NCI-H2107 treated with DMSO at 0.1 percent for 48 hours (cell line): Measurements from ENCODE around the gene ZKSCAN5.
"Not testable (repeated sequence)": the region's sequence is repeated elsewhere in the genome, so short reads cannot be mapped to it uniquely, and the experiment has no call there.

ENCODE experiments used
- DNase-seq: peaks from one replicate; lab custom pipeline; 2025; ENCODE audit not compliant: unreplicated experiment; lab: John Stamatoyannopoulos, UW

The ZKSCAN5 gene

DNA sequence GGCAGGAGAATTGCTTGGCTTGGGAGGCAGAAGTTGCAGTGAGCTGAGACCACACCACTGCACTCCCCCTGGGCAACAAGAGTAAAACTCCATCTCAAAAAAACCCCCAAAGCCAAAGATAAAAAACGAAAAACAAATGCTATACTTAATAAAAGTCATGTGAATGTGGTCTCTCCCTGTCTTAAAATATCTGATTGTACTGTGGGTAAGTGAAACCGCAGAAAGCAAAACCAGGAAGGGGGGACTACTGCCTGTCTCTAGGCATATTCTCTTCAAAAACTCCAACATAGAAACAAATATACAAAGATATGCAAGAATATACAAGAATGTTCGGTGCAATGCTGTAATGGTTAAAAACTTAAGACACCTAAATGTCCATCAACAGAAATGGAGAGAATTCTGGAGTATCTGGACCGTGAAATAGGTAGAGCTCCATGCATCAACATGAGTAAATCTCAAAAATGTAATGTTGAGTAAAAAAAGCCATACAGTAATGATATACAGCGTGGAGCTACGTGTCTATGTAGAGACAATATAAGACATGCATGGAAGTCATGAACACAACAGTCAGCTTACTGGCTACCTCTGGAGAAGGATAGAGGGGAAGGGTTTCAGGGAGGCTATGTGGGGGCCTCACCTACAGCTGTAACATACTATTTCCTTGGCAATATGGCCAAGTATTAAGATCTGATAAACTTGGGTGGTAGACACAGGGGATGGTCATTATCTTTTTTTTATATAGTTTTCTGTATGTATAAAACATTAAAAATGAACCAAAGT, 6.5 kb upstream of the ZKSCAN5 start:
- no peak for DNase-seq

DNA sequence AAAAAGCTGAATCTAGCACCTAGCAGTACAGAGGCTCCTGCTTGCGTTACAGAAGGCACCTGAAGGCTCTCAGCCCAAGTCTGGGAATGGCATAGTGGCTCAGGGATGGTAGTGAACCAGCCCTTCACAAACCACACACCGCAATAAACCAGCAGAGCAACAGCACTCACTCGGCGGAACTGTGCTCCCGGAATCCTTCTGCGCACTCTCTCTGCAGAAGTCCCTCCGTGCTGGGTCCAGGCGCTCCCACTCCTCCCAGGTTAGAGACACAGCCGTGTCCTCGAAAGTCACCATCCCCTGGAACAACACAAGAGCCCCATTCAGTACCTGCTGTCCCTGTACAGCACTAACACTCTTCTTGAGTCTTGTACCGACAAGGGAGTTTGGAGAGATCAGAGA, 5.9 kb upstream of the ZKSCAN5 start:
- no peak for DNase-seq

DNA sequence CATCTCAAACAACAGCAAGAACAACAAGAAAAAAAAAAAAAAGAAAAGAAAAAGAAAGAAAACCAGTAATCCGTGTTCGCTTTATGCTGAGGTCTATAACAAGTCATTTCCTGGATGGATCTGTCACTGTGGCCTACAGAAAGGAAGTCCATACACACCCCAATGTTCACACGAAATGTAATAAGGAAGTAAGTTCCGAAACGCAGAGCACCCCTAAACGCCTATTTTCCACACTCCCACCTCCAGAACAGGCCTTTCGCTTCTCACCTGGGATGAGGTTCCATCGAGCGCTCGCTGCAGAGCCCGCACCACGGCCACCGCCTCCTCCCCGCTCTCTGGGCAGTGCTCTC, 5.1 kb upstream of the ZKSCAN5 start:
- DNase-seq, result no peak

DNA sequence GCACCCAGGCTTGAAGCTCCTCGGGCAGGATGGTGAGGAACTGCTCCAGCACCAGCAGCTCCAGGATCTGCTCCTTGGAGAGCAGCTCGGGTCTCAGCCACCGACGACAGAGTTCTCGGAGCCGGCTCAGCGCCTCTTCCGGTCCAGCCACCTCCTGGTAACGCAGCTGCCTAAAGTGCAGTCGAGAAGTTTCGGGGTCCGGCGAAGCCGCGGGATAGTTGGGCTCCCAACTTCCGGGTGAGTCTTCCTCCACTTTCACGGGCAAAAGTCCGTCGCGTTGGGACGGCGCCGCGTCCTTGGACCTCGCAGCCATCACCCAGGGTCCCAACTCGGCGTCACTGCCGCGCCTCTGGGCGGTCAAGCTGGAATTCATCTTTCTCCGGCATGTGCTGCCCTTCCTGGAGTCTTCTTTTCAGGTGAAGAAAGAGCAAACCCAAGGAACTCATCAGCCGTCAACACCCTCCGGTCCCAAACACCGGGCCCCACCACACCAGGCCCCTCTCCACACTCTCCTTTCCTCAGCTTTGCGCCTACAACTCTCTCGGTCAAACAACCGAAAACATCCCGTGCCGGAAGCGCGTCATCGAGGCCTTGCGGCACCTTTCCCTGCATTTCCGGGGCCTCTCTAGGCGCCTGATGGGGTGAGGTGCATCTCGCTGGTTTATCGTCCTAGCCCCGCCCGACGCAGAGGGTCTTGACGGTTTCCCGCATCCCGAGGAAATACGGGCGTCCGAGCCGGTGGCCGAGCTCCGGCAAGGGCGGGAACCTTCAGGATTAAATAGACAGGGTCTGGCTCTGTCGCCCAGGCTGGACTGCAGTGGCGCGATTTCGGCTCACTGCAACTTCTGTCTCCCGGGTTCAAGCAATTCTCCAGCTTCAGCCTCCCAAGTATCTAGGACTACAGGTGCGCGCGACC, 4.5 kb upstream of the ZKSCAN5 start, which contains the start of gene ZNF394:
ZNF394 (minus strand) TSS at position 561 of the 916 bp plus-strand sequence; CDS start at position 373, 188 bp downstream.
- DNase-seq, result peak; percentile 85

DNA sequence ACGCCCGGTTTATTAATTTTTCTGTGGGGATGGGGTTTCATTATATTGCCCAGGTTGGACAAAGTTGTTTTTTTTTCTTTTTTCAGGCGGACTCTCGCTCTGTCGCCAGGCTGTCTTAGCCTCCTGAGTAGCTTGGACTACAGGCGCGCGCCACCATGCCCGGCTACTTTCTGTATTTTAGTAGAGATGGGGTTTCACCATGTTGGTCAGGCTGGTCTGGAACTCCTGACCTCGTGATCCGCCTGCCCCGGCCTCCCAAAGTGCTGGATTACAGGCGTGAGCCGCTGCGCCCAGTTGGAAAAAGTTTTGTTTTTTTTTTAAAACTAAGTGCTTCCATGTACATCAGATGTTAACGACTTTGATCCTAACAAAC, 3.8 kb upstream of the ZKSCAN5 start:
- no peak for DNase-seq

DNA sequence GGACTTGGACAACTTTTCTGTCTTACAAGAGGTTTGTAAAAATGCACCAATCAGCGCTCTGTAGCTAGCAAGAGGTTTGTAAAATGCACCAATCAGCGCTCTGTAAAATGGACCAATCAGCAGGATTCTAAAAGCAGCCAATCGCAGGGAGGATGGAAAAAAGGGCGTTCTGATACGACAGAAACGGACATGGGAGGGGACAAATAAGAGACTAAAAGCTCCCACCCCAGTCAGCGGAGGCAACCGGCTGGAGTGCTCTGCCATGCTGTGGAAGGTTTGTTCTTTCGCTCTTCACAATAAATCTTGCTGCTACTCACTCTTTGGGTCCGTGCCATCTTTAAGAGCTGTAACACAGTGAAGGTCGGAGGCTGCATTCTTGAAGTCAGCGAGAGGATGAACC, 3.2 kb upstream of the ZKSCAN5 start:
- DNase-seq, result not testable (repeated sequence)

DNA sequence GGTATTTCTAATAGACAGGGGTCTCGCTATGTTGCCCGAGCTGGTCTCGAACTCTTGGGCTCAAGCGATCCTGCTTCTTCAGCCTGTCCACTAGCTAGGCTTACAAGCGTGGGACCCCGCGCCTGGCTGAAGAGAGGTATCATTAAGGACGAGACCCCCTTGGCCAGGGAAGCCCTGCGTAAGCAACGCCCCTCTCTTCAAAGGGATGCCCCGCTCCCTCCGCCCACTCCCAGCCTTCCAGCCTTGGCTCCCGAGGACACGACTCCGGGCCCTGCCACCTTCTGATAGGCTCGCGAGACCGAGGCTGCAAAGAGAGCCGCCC, 220 bp upstream of the ZKSCAN5 start:
- DNase-seq, result no peak

DNA sequence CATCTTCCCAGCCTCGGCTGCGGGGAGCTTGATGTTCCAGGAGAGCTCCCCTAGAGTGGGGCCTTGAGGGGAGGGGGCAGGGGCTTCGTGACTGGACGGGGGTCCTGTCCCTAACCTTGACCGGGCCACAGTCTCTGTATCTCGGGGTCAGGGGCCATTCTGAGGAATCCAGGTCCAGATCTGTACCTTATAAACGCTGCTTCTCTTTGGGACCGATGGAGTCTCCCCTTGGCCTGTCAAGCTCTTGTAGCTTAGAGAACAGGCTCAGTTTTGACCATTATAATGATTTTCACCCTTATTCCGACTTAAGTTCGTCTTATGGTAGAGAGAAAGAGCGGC, 831 bp downstream of the ZKSCAN5 start:
- no peak for DNase-seq

DNA sequence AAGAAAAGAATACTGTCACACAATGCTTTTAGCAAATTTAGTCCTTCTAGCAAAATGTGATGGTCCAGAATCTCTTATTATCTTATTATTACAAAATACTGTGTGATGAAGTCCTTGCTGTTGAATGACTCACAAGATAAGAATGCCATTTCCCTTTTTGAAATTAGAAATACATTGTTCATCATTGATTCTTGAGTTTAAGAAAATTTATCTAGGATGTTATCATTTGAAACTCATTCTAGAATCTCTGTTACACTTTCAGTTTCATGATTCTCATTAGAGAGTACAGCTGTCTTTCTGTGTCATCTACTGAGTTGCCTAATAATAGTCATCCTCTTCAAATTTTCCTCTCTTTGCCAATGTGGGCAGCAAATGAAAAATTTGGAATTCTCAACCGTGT, 9.6 kb downstream of the ZKSCAN5 start:
- no peak for DNase-seq

DNA sequence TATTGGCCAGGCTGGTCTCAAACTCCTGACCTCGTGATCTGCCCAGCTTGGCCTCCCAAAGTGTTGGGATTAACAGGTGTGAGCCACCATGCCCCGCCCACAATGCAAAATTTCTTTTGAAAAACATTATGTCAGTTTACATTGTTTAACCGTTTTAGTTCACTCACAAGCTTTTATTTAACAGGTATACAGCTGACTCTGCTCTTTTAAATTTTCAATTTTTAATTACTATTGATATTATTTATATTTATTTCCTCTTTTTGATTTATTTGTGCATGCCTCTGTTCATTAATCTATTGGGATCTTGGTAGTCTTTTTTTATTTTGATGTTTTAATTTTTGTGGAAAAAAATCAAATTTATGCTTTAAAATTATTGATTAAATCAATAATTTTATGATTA, 16.9 kb downstream of the ZKSCAN5 start:
- no peak for DNase-seq

DNA sequence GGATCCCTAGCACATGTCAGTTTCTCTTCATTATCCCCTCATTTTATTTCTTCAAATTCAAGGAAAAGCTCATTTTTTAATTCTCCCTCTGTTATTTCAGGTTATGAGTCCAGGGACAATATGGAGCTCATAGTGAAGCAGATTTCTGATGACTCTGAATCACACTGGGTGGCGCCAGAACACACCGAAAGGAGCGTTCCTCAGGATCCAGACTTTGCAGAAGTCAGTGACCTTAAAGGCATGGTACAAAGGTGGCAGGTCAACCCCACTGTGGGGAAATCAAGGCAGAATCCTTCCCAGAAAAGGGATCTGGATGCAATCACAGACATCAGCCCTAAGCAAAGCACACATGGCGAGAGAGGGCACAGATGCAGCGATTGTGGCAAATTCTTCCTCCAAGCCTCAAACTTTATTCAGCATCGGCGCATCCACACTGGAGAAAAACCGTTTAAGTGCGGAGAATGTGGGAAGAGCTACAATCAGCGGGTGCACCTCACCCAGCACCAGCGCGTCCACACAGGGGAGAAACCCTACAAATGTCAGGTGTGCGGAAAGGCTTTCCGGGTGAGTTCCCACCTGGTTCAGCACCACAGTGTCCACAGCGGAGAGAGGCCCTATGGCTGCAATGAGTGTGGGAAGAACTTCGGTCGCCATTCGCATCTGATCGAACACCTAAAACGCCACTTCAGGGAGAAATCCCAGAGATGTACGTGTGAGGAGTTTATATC, 21.4 kb downstream of the ZKSCAN5 start:
- DNase-seq, result no peak

DNA sequence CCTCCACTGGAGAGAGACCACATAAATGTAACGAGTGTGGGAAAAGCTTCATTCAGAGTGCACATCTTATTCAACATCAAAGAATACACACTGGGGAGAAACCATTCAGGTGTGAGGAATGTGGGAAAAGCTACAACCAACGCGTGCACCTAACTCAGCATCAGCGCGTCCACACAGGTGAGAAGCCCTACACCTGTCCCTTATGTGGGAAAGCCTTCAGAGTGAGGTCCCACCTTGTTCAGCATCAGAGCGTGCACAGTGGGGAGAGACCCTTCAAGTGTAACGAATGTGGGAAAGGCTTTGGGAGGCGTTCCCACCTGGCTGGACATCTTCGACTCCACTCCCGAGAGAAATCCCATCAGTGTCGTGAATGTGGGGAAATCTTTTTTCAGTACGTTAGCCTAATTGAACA, 26.9 kb downstream of the ZKSCAN5 start:
- DNase-seq, result no peak

DNA sequence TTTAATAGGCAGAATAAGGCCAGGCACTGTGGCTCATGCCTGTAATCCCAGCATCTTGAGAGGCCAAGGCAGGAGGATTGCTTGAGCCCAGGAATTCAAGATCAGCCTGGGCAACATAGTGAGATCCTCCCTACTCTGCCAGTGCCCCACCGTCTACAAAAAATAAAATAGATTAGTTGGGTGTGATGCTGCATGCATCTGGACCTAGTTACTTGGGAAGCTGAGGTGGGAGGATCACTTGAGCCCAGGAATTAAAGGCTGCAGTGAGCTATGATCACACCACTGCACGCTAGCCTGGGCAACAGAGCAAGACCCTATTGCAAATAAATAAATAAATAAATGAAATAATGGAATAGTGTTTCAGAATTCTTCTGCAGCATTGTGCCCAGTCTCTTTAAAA, 31.2 kb downstream of the ZKSCAN5 start:
- DNase-seq, result no peak

DNA sequence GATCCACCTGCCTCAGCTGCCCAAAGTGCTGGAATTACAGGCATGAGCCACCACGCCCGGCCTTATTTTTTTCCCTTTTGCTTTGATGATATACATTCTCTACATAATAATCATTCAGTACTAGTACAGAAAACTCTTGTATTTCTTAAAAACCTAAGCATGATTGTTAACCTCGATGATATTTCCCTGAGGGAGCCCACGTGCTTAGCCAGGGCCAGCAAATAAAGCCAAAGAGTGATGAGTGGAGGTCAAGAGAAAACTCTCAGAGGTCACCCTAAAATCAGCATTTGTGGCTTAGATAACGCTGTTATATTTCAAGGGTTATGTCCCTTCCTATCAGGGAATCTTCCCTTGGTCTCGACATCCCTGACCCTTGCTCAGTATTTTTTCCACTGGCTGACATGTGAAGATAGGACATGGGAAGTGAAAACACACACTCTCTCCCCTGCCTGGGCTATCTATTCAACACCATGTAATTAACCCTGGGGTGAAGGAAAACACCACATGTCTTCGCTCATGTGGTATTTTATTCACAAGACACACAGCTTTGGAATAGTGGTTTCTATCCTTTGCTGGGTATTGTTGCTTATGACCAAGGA, 34.9 kb downstream of the ZKSCAN5 start:
- no peak for DNase-seq

DNA sequence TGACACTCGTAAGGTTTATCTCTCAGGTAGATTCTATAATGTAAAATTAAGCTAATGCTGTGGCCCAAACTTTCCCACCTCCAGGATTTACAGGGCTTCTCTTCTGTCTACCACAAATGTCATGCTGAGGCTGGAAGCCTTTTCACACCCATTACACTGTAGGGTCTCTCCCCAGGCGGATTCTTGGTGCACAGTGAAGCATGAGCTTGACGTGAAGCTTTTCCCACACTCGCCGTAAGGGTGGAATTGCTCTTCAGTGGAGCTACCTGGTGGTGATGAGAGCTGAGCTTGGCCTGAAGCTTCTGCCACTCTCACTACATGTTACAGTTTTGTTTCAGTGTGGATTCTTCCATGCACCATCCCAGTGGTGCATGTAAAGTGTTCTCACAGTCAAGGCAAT, 36.1 kb downstream of the ZKSCAN5 start:
- no peak for DNase-seq

DNA sequence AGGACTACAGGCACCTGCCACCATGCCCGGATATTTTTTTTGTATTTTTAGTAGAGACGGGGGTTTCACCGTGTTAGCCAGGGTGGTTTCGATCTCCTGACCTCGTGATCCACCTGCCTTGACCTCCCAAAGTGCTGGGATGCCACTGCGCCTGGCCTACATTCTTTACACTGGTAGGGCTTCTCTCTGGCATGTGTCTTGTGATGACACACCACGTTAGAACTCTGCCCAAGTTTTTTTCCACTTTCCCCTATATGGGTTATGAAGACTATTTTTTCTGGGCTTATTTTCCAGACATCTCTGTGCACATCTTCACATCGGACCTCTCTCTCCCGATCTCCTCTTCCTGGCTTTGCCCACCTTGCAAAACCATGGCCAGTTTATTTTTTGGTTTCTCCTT, 36.8 kb downstream of the ZKSCAN5 start:
- DNase-seq, result no peak

DNA sequence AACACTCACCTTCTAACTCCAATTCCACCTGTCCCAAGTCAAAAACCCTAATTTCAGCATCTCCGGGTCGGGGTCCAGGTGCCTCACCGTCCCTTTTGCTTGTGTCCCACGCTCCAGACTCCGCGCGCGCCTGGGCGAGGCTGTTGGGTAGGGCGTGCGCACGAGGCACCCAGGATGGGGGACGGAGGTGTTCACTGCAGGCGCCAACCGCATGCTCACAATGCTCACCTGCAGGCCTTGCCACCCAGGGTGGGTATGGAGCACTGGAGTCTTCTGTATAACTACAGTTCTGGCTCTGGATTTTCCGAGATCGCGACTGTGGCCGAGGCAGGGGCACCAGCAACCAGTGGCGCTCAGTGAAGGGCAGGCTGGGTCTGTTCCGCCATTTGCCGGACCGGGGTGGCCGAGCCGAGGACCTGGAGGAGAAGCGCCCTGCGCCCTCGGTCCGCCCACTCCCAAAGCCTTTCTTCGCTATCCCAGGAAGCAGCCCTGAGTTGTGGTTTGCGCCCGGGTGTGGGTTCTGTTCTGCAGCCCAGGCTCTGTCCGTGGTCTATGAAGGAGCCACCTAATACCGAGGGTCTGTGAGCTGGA, 38.7 kb downstream of the ZKSCAN5 start:
- no peak for DNase-seq

DNA sequence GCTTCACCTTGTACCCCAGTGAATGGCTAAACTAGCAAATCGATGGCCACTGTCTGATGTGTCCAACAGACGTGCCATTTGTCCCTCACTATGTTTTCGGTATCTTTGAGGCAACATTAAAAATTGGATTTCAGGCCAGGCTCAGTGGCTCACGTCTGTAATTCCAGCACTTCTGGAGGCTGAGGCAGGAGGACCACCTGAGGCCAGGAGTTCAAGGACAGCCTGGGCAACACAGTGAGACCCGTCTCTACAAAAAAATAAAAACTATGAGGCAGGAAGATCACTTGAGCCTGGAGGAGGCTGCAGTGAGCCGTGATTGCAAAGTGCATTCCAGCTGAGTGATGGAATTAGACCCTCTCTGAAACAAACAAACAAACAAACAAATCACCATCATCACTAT, 39.5 kb downstream of the ZKSCAN5 start:
- DNase-seq, result no peak

DNA sequence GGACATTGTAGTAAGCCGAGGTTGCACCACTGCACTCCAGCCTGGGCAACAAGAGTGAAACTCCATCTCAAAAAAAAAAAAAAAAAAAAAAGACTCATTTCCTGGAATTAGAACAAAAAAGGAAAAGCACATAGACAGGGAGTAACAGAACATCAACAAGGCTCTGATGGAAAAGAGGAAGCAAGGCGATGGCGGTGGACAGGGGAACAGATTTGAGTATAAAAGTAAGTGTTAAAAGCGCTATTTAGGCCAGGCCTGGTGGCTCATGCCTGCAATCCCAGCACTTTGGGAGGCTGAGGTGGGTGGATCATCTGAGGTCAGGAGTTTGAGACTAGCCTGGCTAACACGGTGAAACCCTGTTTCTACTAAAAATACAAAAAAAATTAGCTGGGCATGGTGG, 40.8 kb downstream of the ZKSCAN5 start:
- not testable (repeated sequence) for DNase-seq

DNA sequence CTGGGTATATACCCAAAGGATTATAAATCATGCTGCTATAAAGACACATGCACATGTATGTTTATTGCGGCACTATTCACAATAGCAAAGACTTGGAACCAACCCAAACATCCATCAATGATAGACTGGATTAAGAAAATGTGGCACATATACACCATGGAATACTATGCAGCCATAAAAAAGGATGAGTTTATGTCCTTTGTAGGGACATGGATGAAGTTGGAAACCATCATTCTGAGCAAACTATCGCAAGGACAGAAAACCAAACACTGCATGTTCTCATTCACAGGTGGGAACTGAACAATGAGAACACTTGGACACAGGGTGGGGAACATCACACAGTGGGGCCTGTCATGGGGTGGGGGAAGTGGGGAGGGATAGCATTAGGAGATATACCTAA, 45.1 kb downstream of the ZKSCAN5 start:
- DNase-seq, result not testable (repeated sequence)

DNA sequence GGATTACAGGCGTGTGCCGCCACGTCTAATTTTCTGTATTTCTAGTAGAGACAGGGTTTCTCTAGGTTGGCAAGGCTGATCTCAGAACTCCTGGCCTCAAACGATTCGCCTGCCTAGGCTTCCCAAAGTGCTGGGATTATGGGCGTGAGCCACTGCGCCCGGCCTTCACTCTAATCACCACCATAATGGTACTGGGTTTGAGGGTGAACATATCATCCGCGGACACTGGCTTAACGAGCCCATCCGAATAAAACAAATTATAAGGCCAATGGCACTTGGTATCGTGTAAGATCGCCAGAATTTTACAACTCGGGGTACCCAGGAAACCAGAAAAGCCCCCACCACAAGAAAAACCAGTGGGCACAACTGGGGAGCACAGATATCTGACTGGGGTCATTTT, 46.9 kb downstream of the ZKSCAN5 start:
- DNase-seq, result no peak
